H9 (cell line): ENCODE measurements around the gene TENM4. TPM values are rescaled to one million over a fixed set of nuclear protein-coding genes. Genes with fewer than 3 reads are reported as not detected.

Experiments used
- DNase-seq: peaks from one replicate; pipeline ENCODE4 v3.0.0-alpha.2; 2017
- H2AFZ ChIP-seq: one replicate; pipeline ENCODE4 v1.6.1; 2013; ENCODE audit warnings: mild to moderate bottlenecking, low read length, control low read depth, moderate library complexity
- H2AK5ac ChIP-seq: 2 replicates; pipeline ENCODE4 v1.6.1; 2013; ENCODE audit warnings: low read length, control low read depth, mixed read lengths; ENCODE audit not compliant: insufficient read length
- H2BK120ac ChIP-seq: one replicate; pipeline ENCODE4 v1.6.1; 2013; ENCODE audit warnings: low read depth, mild to moderate bottlenecking, low read length, control low read depth, inconsistent platforms; ENCODE audit not compliant: poor library complexity, severe bottlenecking
- H2BK12ac ChIP-seq: 2 replicates; pipeline ENCODE4 v1.6.1; 2013; ENCODE audit warnings: low read length, control low read depth, mixed read lengths, low read depth; ENCODE audit not compliant: insufficient read length
- H2BK15ac ChIP-seq: 2 replicates; pipeline ENCODE4 v1.6.1; 2013; ENCODE audit warnings: low read depth, low read length, control low read depth
- H2BK20ac ChIP-seq: one replicate; pipeline ENCODE4 v1.6.1; 2013; ENCODE audit warnings: low read depth, mild to moderate bottlenecking, low read length, control low read depth, inconsistent platforms; ENCODE audit not compliant: poor library complexity, severe bottlenecking
- H2BK5ac ChIP-seq: 2 replicates; pipeline ENCODE4 v1.6.1; 2013; ENCODE audit warnings: low read length, control low read depth, mixed read lengths; ENCODE audit not compliant: insufficient read length
- H3K14ac ChIP-seq: 2 replicates; pipeline ENCODE4 v1.6.1; 2013; ENCODE audit warnings: low read length, control low read depth; ENCODE audit not compliant: insufficient read depth
- H3K18ac ChIP-seq: 2 replicates; pipeline ENCODE4 v1.6.1; 2013; ENCODE audit warnings: low read depth, mild to moderate bottlenecking, mixed read lengths, low read length, control low read depth; ENCODE audit not compliant: insufficient read length
- H3K23ac ChIP-seq: 2 replicates; pipeline ENCODE4 v1.6.1; 2013; ENCODE audit warnings: low read length, control low read depth, mixed read lengths, low read depth; ENCODE audit not compliant: insufficient read length
- H3K23me2 ChIP-seq: 2 replicates; pipeline ENCODE4 v1.6.1; 2013; ENCODE audit warnings: low read depth, mild to moderate bottlenecking, mixed read lengths, low read length, control low read depth; ENCODE audit not compliant: insufficient read length, poor library complexity, severe bottlenecking
- H3K27ac ChIP-seq: 2 replicates; pipeline ENCODE4 v1.5.1; 2013; ENCODE audit warnings: low read length, control low read depth, mixed read lengths, low read depth; ENCODE audit not compliant: insufficient read length
- H3K27me3 ChIP-seq: 2 replicates; pipeline ENCODE4 v1.6.1; 2013; ENCODE audit warnings: low read length, control low read depth, inconsistent platforms; ENCODE audit not compliant: insufficient read depth
- H3K4ac ChIP-seq: 2 replicates; pipeline ENCODE4 v1.6.1; 2013; ENCODE audit warnings: low read depth, mild to moderate bottlenecking, control low read depth, inconsistent platforms, low read length, moderate library complexity
- H3K4me1 ChIP-seq: 2 replicates; pipeline ENCODE4 v1.6.1; 2013; ENCODE audit warnings: low read length, control low read depth, inconsistent platforms; ENCODE audit not compliant: insufficient read depth
- H3K4me2 ChIP-seq: 2 replicates; pipeline ENCODE4 v1.6.1; 2013; ENCODE audit warnings: low read length, control low read depth, mixed read lengths; ENCODE audit not compliant: insufficient read length, insufficient read depth
- H3K56ac ChIP-seq: 2 replicates; pipeline ENCODE4 v1.6.1; 2013; ENCODE audit warnings: low read depth, mild to moderate bottlenecking, mixed read lengths, low read length, control low read depth; ENCODE audit not compliant: insufficient read length
- H3K79me1 ChIP-seq: 2 replicates; pipeline ENCODE4 v1.6.1; 2013; ENCODE audit warnings: low read depth, mild to moderate bottlenecking, moderate library complexity, low read length, control low read depth, inconsistent platforms; ENCODE audit not compliant: insufficient read depth, poor library complexity, severe bottlenecking
- H3K79me2 ChIP-seq: 2 replicates; pipeline ENCODE4 v1.6.1; 2013; ENCODE audit warnings: low read length, control low read depth, inconsistent platforms; ENCODE audit not compliant: insufficient read depth
- H3K9ac ChIP-seq: 2 replicates; pipeline ENCODE4 v1.6.1; 2013; ENCODE audit warnings: low read length, control low read depth, mixed read lengths; ENCODE audit not compliant: insufficient read length; ENCODE audit errors: extremely low read depth
- H3K9me3 ChIP-seq: one replicate; pipeline ENCODE4 v1.6.1; 2013; ENCODE audit warnings: low read depth, low read length, inconsistent platforms; ENCODE audit not compliant: control insufficient read depth
- H3T11ph ChIP-seq: one replicate; pipeline ENCODE4 v1.6.1; 2013; ENCODE audit warnings: mild to moderate bottlenecking, low read length, control low read depth, inconsistent platforms
- H4K20me1 ChIP-seq: one replicate; pipeline ENCODE4 v1.6.1; 2013; ENCODE audit not compliant: control insufficient read depth, insufficient read length, insufficient read depth
- H4K5ac ChIP-seq: 2 replicates; pipeline ENCODE4 v1.6.1; 2013; ENCODE audit warnings: low read depth, mild to moderate bottlenecking, mixed read lengths, low read length, control low read depth; ENCODE audit not compliant: insufficient read length
- H4K8ac ChIP-seq: replicated peaks from 2 replicates; pipeline ENCODE4 v1.6.1; 2013; ENCODE audit warnings: low read length, control low read depth, mixed read lengths, low read depth; ENCODE audit not compliant: insufficient read length
- H4K91ac ChIP-seq: 2 replicates; pipeline ENCODE4 v1.6.1; 2013; ENCODE audit warnings: low read depth, mild to moderate bottlenecking, moderate library complexity, mixed read lengths, low read length, control low read depth; ENCODE audit not compliant: insufficient read length
- H3K27ac Mint-ChIP-seq, 3 experiments: 2 replicates in 2 of 3; 3 replicates in 1 of 3; pipeline ENCODE4 v1.8.0; 2020 to 2021; ENCODE audit warnings: mixed read lengths in 3 of 3, mild to moderate bottlenecking in 1 of 3, moderate library complexity in 1 of 3
- H3K27me3 Mint-ChIP-seq: 2 replicates; pipeline ENCODE4 v1.8.0; 2021; ENCODE audit warnings: low read depth, mild to moderate bottlenecking, moderate library complexity, mixed read lengths
- H3K36me3 Mint-ChIP-seq, 3 experiments: 2 replicates in 2 of 3; 3 replicates in 1 of 3; pipeline ENCODE4 v1.8.0; 2020 to 2021; ENCODE audit warnings: low read depth in 3 of 3, mixed read lengths in 3 of 3; ENCODE audit not compliant: insufficient read depth in 1 of 3
- H3K4me1 Mint-ChIP-seq, 2 experiments: 2 replicates each; pipeline ENCODE4 v1.8.0; 2020; ENCODE audit warnings: mixed read lengths in 2 of 2
- H3K4me3 Mint-ChIP-seq, 2 experiments: 2 replicates in 1 of 2; 3 replicates in 1 of 2; pipeline ENCODE4 v1.8.0; 2020 to 2021; ENCODE audit warnings: mild to moderate bottlenecking in 2 of 2, mixed read lengths in 2 of 2, moderate library complexity in 1 of 2
- H3K9me3 Mint-ChIP-seq, 2 experiments: 2 replicates in 1 of 2; 3 replicates in 1 of 2; pipeline ENCODE4 v1.8.0; 2020; ENCODE audit warnings: mild to moderate bottlenecking in 2 of 2, mixed read lengths in 2 of 2, moderate library complexity in 1 of 2
- CTCF ChIP-seq: fragments of 200-600 bp; sonication (generic); conservative IDR thresholded peaks from 3 replicates; pipeline ENCODE4 v1.8.0; 2021; ENCODE audit warnings: antibody characterized with exemption, mild to moderate bottlenecking
- WGBS: extraction: QIAGEN DNeasy Blood & Tissue Kit; methylation state at CpG from one replicate; pipeline ENCODE4 v1.1.7; 2013; ENCODE audit warnings: missing lambda C conversion rate, low lambda C conversion rate, mixed read lengths; ENCODE audit not compliant: insufficient read length; ENCODE audit errors: extremely low coverage; 5-methylcytosine and 5-hydroxymethylcytosine counted together
- total RNA-seq: library from RNA; stranded (reverse); gene quantifications from 2 replicates; pipeline ENCODE4 v1.2.1, GENCODE V29; 2021

Gene TENM4
- total RNA-seq, 1 experiment from 2014 or later = 4.6 TPM

- Histone ChIP-seq H2BK20ac (no peak overlapping the region), H2BK120ac (no peak overlapping the region), H3K56ac (no peak overlapping the region), H3T11ph (no peak overlapping the region), H4K5ac (no peak overlapping the region), H3K79me1 (no peaks in the 10 kb centered on the region), H3K79me2 (no peaks in the 10 kb centered on the region), H4K91ac (no peak overlapping the region), H4K8ac (no peak overlapping the region), H2BK5ac (no peak overlapping the region), H2BK15ac (no peak overlapping the region), H3K4me2 (no peak overlapping the region), H2AK5ac (no peak overlapping the region), H3K27ac (no peak overlapping the region), H3K14ac (no peak overlapping the region), H3K18ac (no peak overlapping the region), H3K27me3 (no peaks in the 10 kb centered on the region; the same call in 1 of the 2 replicates), H2BK12ac (no peak overlapping the region), H3K9ac (no peak overlapping the region), H3K23ac (no peak overlapping the region), H3K23me2 (no peaks in the 10 kb centered on the region), H4K20me1 (no peaks in the 10 kb centered on the region), H3K4me1 (no peaks in the 10 kb centered on the region), H2AFZ (no peak overlapping the region), H3K9me3 (no peaks in the 10 kb centered on the region), H3K4ac (no peak overlapping the region)
- peaks cover 0 to 4% of the 10 kb centered on the region in 2 experiments; a peak in 1 of 5 replicates for H3K9me3 Mint-ChIP-seq
- no peak for DNase-seq
- peaks cover 67% of the 10 kb centered on the region for H3K27me3 Mint-ChIP-seq
- no peak overlapping the region for H3K4me3 Mint-ChIP-seq
- no CpG with 5 or more reads among the region's 1 CpG for WGBS
- TF ChIP-seq CTCF = no peak
- peaks cover 0 to 3% of the 10 kb centered on the region in 2 experiments; a peak in 2 of 4 replicates for H3K4me1 Mint-ChIP-seq
- no peaks in the 10 kb centered on the region; a peak in 2 of 7 replicates for H3K36me3 Mint-ChIP-seq
- H3K27ac Mint-ChIP-seq = no peak overlapping the region; a peak in 1 of 7 replicates
These were observed 255.5 kb downstream of the TENM4 start for GRCh38 chr11:79185351-79185750.
